ENCODE data around the gene JMJD7.

DNA sequence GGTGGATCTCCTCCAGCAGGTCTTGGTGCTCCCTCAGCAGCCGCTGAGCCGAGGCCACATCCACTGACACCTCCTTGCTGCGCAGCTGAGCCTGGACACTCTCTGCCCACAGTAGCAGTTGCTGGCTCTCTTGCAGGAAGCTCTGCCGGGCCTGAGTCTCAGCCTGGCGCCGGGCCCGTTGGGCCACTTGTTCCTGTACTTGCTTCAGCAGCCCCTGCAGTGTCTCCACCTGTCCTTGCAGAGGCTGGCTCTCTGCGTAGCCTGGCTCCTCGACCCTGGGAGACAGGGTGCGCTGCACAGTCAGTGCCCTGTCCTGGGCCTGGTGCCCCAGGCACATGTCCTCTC, 50.4 kb downstream of the JMJD7 start:
- TF ChIP-seq, protein P1, sequence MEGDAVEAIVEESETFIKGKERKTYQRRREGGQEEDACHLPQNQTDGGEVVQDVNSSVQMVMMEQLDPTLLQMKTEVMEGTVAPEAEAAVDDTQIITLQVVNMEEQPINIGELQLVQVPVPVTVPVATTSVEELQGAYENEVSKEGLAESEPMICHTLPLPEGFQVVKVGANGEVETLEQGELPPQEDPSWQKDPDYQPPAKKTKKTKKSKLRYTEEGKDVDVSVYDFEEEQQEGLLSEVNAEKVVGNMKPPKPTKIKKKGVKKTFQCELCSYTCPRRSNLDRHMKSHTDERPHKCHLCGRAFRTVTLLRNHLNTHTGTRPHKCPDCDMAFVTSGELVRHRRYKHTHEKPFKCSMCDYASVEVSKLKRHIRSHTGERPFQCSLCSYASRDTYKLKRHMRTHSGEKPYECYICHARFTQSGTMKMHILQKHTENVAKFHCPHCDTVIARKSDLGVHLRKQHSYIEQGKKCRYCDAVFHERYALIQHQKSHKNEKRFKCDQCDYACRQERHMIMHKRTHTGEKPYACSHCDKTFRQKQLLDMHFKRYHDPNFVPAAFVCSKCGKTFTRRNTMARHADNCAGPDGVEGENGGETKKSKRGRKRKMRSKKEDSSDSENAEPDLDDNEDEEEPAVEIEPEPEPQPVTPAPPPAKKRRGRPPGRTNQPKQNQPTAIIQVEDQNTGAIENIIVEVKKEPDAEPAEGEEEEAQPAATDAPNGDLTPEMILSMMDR (IDR thresholded peaks at IDR 0.05), result no peak
- no peak for TF ChIP-seq POLR2A (IDR thresholded peaks at IDR 0.05)

Data from thyroid gland (tissue), 4 donors.